A549 (cell line): Measurements from ENCODE around the gene FAM171A1. TPM values are rescaled to one million over a fixed set of nuclear protein-coding genes. Genes with fewer than 3 reads are reported as not detected.

Experiments
- ATAC-seq, 2 experiments: fragments of 200-7000 bp in 1 of 2; fragments of >200 bp in 1 of 2; cut with Nextera tagmentation in 1 of 2; cut with Tn5 transposase in 1 of 2; 3 replicates each; pipeline versions ENCODE4 v1.8.0 to v1.9.1; 2018 to 2020; ENCODE audit warnings: mild to moderate bottlenecking in 1 of 2, moderate library complexity in 1 of 2
- CTCF ChIA-PET: fragments of 300-600 bp; sonication (Branson Sonifier 250); formaldehyde crosslinking; extraction: SDS; loops from one replicate; lab custom pipeline; 2021; ENCODE audit warnings: antibody characterized with exemption, inconsistent platforms; lab: Yijun Ruan, JAX
- POLR2A ChIA-PET: fragments of 350-600 bp; formaldehyde crosslinking; extraction: SDS; loops from one replicate; lab custom pipeline; 2021; ENCODE audit warnings: antibody characterized with exemption, inconsistent platforms; lab: Yijun Ruan, JAX
- DNase-seq, 2 experiments: peaks; one replicate each; pipeline versions ENCODE4 v3.0.0 to v3.0.0-alpha.2; 2011 to 2016; ENCODE audit warnings: low read depth in 1 of 2, low spot score in 1 of 2
- FAIRE-seq: peaks from 2 replicates; lab custom pipeline; 2011; peaks lifted over from hg19 to GRCh38; lab: Jason Lieb, UNC
- H3K27ac ChIP-seq, 2 experiments: fragments of >200 bp; sonication (Bioruptor Twin); formaldehyde crosslinking; 3 replicates each; pipeline ENCODE4 v1.5.1; 2016 to 2017
- H3K4me1 ChIP-seq: fragments of >200 bp; sonication (Bioruptor Twin); formaldehyde crosslinking; 3 replicates; pipeline ENCODE4 v1.6.1; 2016
- H3K4me2 ChIP-seq: fragments of >200 bp; sonication (Bioruptor Twin); formaldehyde crosslinking; 3 replicates; pipeline ENCODE4 v1.6.1; 2016
- H3K4me3 ChIP-seq: fragments of >200 bp; sonication (Bioruptor Twin); formaldehyde crosslinking; 3 replicates; pipeline ENCODE4 v1.5.1; 2016
- H3K9me3 ChIP-seq: fragments of >200 bp; sonication (Bioruptor Twin); formaldehyde crosslinking; 3 replicates; pipeline ENCODE4 v1.6.1; 2016
- ATOH8 ChIP-seq: fragments of 250-450 bp; sonication (Bioruptor Pico); IDR thresholded peaks from 2 replicates; pipeline ENCODE4 v1.5.0; 2020; ENCODE audit warnings: low read depth, mild to moderate bottlenecking, moderate library complexity
- CEBPB ChIP-seq, 2 experiments: fragments of >200 bp in 1 of 2; sonication (Bioruptor Twin) in 1 of 2; formaldehyde crosslinking in 1 of 2; IDR thresholded peaks; 2 replicates each; pipeline ENCODE4 v1.6.1; 2012 to 2016
- CHD4 ChIP-seq: fragments of 200-600 bp; sonication (generic); IDR thresholded peaks from 2 replicates; pipeline ENCODE4 v1.6.1; 2016; ENCODE audit warnings: antibody characterized with exemption, mild to moderate bottlenecking, borderline replicate concordance
- EHF ChIP-seq: fragments of 250-450 bp; sonication (Bioruptor Pico); IDR thresholded peaks from 2 replicates; pipeline ENCODE4 v1.5.0; 2020; ENCODE audit warnings: mild to moderate bottlenecking
- EHMT2 ChIP-seq: fragments of 200-600 bp; sonication (generic); IDR thresholded peaks from 2 replicates; pipeline ENCODE4 v1.6.1; 2016; ENCODE audit warnings: antibody characterized with exemption, low read depth, mild to moderate bottlenecking, moderate library complexity
- FOSL2 ChIP-seq, 2 experiments: fragments of 450-650 bp in 1 of 2; fragments of >200 bp in 1 of 2; sonication (Bioruptor Twin) in 1 of 2; formaldehyde crosslinking; IDR thresholded peaks; 2 replicates each; pipeline versions ENCODE4 v1.5.0 to v1.6.1; 2016 to 2020; ENCODE audit warnings: mild to moderate bottlenecking in 1 of 2, moderate library complexity in 1 of 2
- FOXS1 ChIP-seq: fragments of 250-450 bp; sonication (Bioruptor Pico); IDR thresholded peaks from 2 replicates; pipeline ENCODE4 v1.5.0; 2020; ENCODE audit warnings: mild to moderate bottlenecking, moderate library complexity
- HDAC2 ChIP-seq: fragments of 200-600 bp; sonication (generic); IDR thresholded peaks from 2 replicates; pipeline ENCODE4 v1.6.1; 2016
- HOXA7 ChIP-seq: fragments of 250-450 bp; sonication (Bioruptor Pico); IDR thresholded peaks from 2 replicates; pipeline ENCODE4 v1.5.0; 2020; ENCODE audit warnings: mild to moderate bottlenecking, moderate library complexity
- JUN ChIP-seq, 2 experiments: fragments of >200 bp; sonication (Bioruptor Twin); formaldehyde crosslinking; IDR thresholded peaks; 2 replicates in 1 of 2; 3 replicates in 1 of 2; pipeline ENCODE4 v1.6.1; 2016 to 2017
- MAZ ChIP-seq: fragments of 150-350 bp; IDR thresholded peaks from 2 replicates; pipeline ENCODE4 v1.6.1; 2014; ENCODE audit warnings: antibody characterized with exemption, low read depth, low read length, borderline replicate concordance
- NFE2L2 ChIP-seq: fragments of 150-350 bp; conservative IDR thresholded peaks from 2 replicates; pipeline ENCODE4 v1.6.1; 2014; ENCODE audit warnings: low read length
- NPAS2 ChIP-seq: fragments of 250-450 bp; sonication (Bioruptor Pico); IDR thresholded peaks from 2 replicates; pipeline ENCODE4 v1.8.0; 2022; ENCODE audit warnings: mild to moderate bottlenecking, moderate library complexity, borderline replicate concordance
- RAD21 ChIP-seq, 2 experiments: fragments of >200 bp in 1 of 2; sonication (Bioruptor Twin) in 1 of 2; formaldehyde crosslinking in 1 of 2; IDR thresholded peaks in 1 of 2; conservative IDR thresholded peaks in 1 of 2; 2 replicates in 1 of 2; 3 replicates in 1 of 2; pipeline ENCODE4 v1.6.1; 2012 to 2018; ENCODE audit warnings: inconsistent platforms in 1 of 2
- RARB ChIP-seq: fragments of 250-450 bp; sonication (Bioruptor Pico); IDR thresholded peaks from 2 replicates; pipeline ENCODE4 v1.8.0; 2021; ENCODE audit warnings: mild to moderate bottlenecking, moderate library complexity
- RCOR1 ChIP-seq: fragments of 150-350 bp; IDR thresholded peaks from 2 replicates; pipeline ENCODE4 v1.6.1; 2014; ENCODE audit warnings: antibody characterized with exemption, low read length, low read depth
- REST ChIP-seq: fragments of 200-600 bp; sonication (generic); IDR thresholded peaks from 2 replicates; pipeline ENCODE4 v1.6.1; 2016; ENCODE audit warnings: antibody characterized with exemption, mild to moderate bottlenecking, moderate library complexity
- TP53 ChIP-seq: fragments of 250-450 bp; sonication (Bioruptor Pico); IDR thresholded peaks from 2 replicates; pipeline ENCODE4 v1.5.0; 2021; ENCODE audit warnings: mild to moderate bottlenecking, moderate library complexity
- USF2 ChIP-seq: fragments of 450-650 bp; IDR thresholded peaks from 2 replicates; pipeline ENCODE4 v1.6.1; 2014; ENCODE audit warnings: antibody characterized with exemption
- WGBS: methylation state at CpG from one replicate; pipeline ENCODE4 v1.1.6; 2017; ENCODE audit errors: missing lambda C conversion rate; 5-methylcytosine and 5-hydroxymethylcytosine counted together
- polyA plus RNA-seq, 4 experiments: library from polyadenylated mRNA; depleted of rRNA in 3 of 4; stranded (reverse); fragments of >200 nt; fragmentation: RNase III in 1 of 4; extraction: RNeasy Plus Mini Kit Qiagen cat#74134 plus additional on column Dnase treatment in 1 of 4; gene quantifications; 2 replicates in 3 of 4; 3 replicates in 1 of 4; pipeline ENCODE4 v1.2.3, GENCODE V29; 2011 to 2017
- TF ChIP-seq, protein P1 (sequence below): fragments of >200 bp; sonication (Bioruptor Twin); formaldehyde crosslinking; IDR thresholded peaks from 3 replicates; pipeline ENCODE4 v1.5.1; 2016
- TF ChIP-seq, protein P2 (sequence below): IDR thresholded peaks from 2 replicates; pipeline ENCODE4 v1.6.1; 2012

FAM171A1 gene
- polyA plus RNA-seq, 2 of the 4 experiments (the other 2 are of a cell fraction) = 13.8 to 15.2 TPM

GRCh38 chr10:15253951-15254807, 116.9 kb downstream of the FAM171A1 start:
- Histone ChIP-seq H3K4me1 (no peaks in the 10 kb centered on the region), H3K27ac (no peak overlapping the region), H3K4me2 (no peak overlapping the region), H3K4me3 (no peak overlapping the region), H3K9me3 (no peaks in the 10 kb centered on the region)
- CTCF ChIA-PET = interaction anchor here (0.6 kb wide), 1 partner anchor 40 kb away, joined by 3 read pairs; no protein-coding TSS in a partner anchor
- DNase-seq (no peak), ATAC-seq (peak in 1 of 2 experiments; percentile 19; a peak in 1 of 6 replicates), FAIRE-seq (no peak)
- 94% methylated on average over 16 of the region's 16 CpGs for WGBS
- POLR2A ChIA-PET = no interaction called here
- TF ChIP-seq RCOR1 (no peak), RAD21 (conservative IDR thresholded peaks at IDR 0.05 in 1 of 2, IDR thresholded peaks at IDR 0.05 in 1 of 2) (no peak), MAZ (no peak), TP53 (CRISPR knock-in tag) (no peak), FOXS1 (CRISPR knock-in tag) (no peak), JUN (IDR thresholded peaks at IDR 0.05) (no peak), EHF (CRISPR knock-in tag) (no peak), NFE2L2 (no peak), EHMT2 (no peak), CEBPB (IDR thresholded peaks at IDR 0.05) (no peak), FOSL2 (IDR thresholded peaks at IDR 0.05) (no peak), FOSL2 (CRISPR knock-in tag; IDR thresholded peaks at IDR 0.05) (no peak)

DNA sequence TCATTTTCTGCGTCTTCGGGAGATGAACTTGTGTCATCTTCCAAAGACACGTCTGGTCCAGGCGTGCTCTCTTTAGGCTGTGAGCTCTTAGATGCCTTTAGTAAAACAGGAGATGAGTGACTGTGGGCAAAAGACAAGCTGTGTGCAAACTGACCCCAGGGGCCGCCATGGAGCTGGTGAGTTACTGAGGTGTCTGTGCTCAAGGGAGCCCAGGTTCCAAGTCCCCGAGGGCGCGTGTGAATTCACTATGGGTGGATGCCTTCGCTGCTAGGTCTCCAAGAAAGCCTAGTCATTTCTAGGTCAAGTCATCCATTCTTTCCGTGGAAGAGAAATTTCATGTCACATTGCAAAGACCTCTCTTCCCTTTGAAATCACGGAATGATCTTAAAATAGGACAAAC, 118.7 kb downstream of the FAM171A1 start:
- DNase-seq = no peak
- POLR2A ChIA-PET = no interaction called here
- H3K4me2 ChIP-seq = no peak overlapping the region
- no peak for TF ChIP-seq ATOH8 (CRISPR knock-in tag)
- TF ChIP-seq NPAS2 (CRISPR knock-in tag) = no peak
- TF ChIP-seq, protein P1, sequence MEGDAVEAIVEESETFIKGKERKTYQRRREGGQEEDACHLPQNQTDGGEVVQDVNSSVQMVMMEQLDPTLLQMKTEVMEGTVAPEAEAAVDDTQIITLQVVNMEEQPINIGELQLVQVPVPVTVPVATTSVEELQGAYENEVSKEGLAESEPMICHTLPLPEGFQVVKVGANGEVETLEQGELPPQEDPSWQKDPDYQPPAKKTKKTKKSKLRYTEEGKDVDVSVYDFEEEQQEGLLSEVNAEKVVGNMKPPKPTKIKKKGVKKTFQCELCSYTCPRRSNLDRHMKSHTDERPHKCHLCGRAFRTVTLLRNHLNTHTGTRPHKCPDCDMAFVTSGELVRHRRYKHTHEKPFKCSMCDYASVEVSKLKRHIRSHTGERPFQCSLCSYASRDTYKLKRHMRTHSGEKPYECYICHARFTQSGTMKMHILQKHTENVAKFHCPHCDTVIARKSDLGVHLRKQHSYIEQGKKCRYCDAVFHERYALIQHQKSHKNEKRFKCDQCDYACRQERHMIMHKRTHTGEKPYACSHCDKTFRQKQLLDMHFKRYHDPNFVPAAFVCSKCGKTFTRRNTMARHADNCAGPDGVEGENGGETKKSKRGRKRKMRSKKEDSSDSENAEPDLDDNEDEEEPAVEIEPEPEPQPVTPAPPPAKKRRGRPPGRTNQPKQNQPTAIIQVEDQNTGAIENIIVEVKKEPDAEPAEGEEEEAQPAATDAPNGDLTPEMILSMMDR = no peak
- TF ChIP-seq REST = no peak
- TF ChIP-seq HOXA7 (CRISPR knock-in tag) = no peak
- TF ChIP-seq, protein P2, sequence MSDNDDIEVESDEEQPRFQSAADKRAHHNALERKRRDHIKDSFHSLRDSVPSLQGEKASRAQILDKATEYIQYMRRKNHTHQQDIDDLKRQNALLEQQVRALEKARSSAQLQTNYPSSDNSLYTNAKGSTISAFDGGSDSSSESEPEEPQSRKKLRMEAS = no peak
- TF ChIP-seq HDAC2 = no peak
- TF ChIP-seq CHD4 = no peak
- no peak for TF ChIP-seq RARB (CRISPR knock-in tag)
- TF ChIP-seq USF2 = no peak
- TF ChIP-seq, all 56 proteins: peak for 0
- H3K4me1 ChIP-seq = no peaks in the 10 kb centered on the region
- H3K4me3 ChIP-seq = no peak overlapping the region
- FAIRE-seq = no peak
- WGBS = 95% methylated on average over 11 of the region's 11 CpGs
- no peak for ATAC-seq
- CTCF ChIA-PET = interaction anchor here (0.7 to 2.3 kb wide), 3 partner anchors 13 to 42 kb away, joined by 3 to 12 read pairs (median 4); no protein-coding TSS in a partner anchor
- H3K27ac ChIP-seq = no peak overlapping the region
- no peaks in the 10 kb centered on the region for H3K9me3 ChIP-seq
